Measurements from ENCODE around the gene PARP12.

The PARP12 gene

GRCh38 chr7:140022582-140023211 is 40.1 kb downstream of the PARP12 start:
- no peak for TF ChIP-seq POLR2AphosphoS5 (IDR thresholded peaks at IDR 0.05; ENCODE audit: low read depth, low read length)
- TF ChIP-seq SIN3A (IDR thresholded peaks at IDR 0.05; ENCODE audit: borderline replicate concordance, insufficient read depth, low read length), result no peak
- TF ChIP-seq FOXP2 (optimal IDR thresholded peaks at IDR 0.05; ENCODE audit: borderline replicate concordance, extremely low read depth, extremely low read length, insufficient read depth), result no peak
- no peak for TF ChIP-seq TAF1 (IDR thresholded peaks at IDR 0.05; ENCODE audit: borderline replicate concordance, insufficient read depth, low read length)
- no peak for TF ChIP-seq REST (IDR thresholded peaks at IDR 0.05; ENCODE audit: insufficient read depth in 1 of 2, low read depth in 2 of 2, low read length in 2 of 2)

DNA sequence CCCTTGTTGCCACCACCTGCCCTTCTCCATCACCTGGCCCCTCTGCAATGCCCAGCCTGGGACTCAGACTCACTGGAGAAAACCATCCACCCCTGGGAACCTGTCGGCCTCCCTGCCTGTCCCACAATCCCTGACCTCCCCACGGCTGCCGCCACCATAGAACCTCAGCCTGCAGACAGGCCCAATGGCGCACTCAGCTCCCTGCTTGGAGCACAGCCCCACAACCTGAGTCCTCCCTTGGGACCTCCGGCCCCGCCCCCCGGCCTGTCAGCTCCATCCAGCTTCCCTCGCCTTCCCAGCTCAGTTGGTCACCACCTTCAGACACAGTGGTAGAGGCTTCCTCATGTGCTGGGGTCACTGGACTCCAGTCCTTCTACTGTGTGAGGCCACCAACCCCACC is 41.1 kb downstream of the PARP12 start:
- TF ChIP-seq SIN3A (IDR thresholded peaks at IDR 0.05; ENCODE audit: borderline replicate concordance, insufficient read depth, low read length) (no peak), POLR2AphosphoS5 (IDR thresholded peaks at IDR 0.05; ENCODE audit: low read depth, low read length) (no peak), REST (IDR thresholded peaks at IDR 0.05; ENCODE audit: insufficient read depth in 1 of 2, low read depth in 2 of 2, low read length in 2 of 2) (no peak), FOXP2 (optimal IDR thresholded peaks at IDR 0.05; ENCODE audit: borderline replicate concordance, extremely low read depth, extremely low read length, insufficient read depth) (no peak), TAF1 (IDR thresholded peaks at IDR 0.05; ENCODE audit: borderline replicate concordance, insufficient read depth, low read length) (no peak)

DNA sequence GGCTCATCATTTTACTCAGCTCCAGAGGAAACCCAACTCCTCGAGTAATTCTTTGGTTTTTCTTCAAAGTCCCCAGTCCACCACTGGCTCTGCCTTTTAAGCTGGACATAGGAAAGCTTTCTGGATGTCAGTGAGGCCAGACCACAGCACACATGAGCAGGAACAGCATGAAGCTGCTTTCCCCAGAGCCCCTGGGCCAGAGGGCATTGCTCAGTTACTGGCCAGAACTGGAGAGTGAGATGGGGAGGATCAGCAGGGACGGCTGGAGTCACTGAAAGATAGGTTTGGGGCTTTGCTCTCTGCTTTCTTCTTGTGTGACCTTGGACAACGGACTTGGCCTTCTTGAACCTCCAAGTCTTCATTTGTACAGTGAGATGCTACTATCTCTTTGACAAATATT is 43.1 kb downstream of the PARP12 start:
- no peak for TF ChIP-seq POLR2AphosphoS5 (IDR thresholded peaks at IDR 0.05; ENCODE audit: low read depth, low read length)
- TF ChIP-seq REST (IDR thresholded peaks at IDR 0.05; ENCODE audit: insufficient read depth in 1 of 2, low read depth in 2 of 2, low read length in 2 of 2), result no peak
- TF ChIP-seq TAF1 (IDR thresholded peaks at IDR 0.05; ENCODE audit: borderline replicate concordance, insufficient read depth, low read length), result no peak
- TF ChIP-seq FOXP2 (optimal IDR thresholded peaks at IDR 0.05; ENCODE audit: borderline replicate concordance, extremely low read depth, extremely low read length, insufficient read depth), result no peak
- TF ChIP-seq SIN3A (IDR thresholded peaks at IDR 0.05; ENCODE audit: borderline replicate concordance, insufficient read depth, low read length), result no peak

DNA sequence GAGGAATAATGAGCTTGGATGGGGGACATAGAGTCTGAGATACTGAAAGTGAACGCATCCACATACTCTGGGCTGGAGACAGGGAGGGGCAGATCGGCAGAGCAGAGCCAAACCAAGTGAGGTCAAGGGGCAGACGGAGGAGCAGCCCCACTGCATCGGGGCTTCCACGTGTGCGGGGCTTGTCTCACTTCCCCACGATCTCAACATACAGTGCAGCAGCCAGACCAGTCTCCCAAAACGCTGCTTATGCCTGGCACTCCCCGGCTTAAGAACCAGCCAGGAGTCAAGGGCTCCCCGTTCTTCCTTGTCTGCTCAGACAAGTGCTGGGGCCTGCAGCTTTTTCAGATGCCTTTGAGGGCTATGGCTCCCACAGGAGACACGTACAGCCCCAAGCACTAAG is 43.6 kb downstream of the PARP12 start:
- TF ChIP-seq TAF1 (IDR thresholded peaks at IDR 0.05; ENCODE audit: borderline replicate concordance, insufficient read depth, low read length), result no peak
- no peak for TF ChIP-seq SIN3A (IDR thresholded peaks at IDR 0.05; ENCODE audit: borderline replicate concordance, insufficient read depth, low read length)
- TF ChIP-seq POLR2AphosphoS5 (IDR thresholded peaks at IDR 0.05; ENCODE audit: low read depth, low read length), result no peak
- no peak for TF ChIP-seq FOXP2 (optimal IDR thresholded peaks at IDR 0.05; ENCODE audit: borderline replicate concordance, extremely low read depth, extremely low read length, insufficient read depth)
- TF ChIP-seq REST (IDR thresholded peaks at IDR 0.05; ENCODE audit: insufficient read depth in 1 of 2, low read depth in 2 of 2, low read length in 2 of 2), result no peak

All from PFSK-1 (cell line).